ENCODE measurements around the gene RAPGEF4.

RAPGEF4 gene

DNA sequence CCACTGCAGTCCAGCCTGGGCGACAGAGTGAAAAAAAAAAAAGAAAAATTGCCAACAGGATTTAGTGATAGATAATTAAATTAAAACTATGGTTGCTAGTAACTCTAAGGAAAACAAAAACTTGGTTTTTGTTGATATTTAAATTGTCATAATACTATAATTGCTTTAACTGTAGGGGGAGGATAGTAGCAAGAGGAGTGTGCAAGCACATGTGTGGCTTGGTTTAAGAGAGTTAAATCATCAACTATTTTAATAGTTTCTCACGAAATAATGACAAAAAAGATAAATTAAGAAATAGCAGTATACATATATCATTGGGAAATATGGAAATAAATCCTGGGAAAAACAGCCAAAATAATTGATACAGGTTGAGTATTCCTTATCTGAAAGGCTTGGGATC lies 27.4 kb upstream of the RAPGEF4 start:
- Histone ChIP-seq H3K36me3 (ENCODE audit: insufficient read depth, low read length) (no peaks in the 10 kb centered on the region), H3K27ac (ENCODE audit: low read length) (no peak overlapping the region), H3K9me3 (ENCODE audit: insufficient read depth, low read length, severe bottlenecking) (peaks cover 3% of the 10 kb centered on the region), H3K79me2 (ENCODE audit: insufficient read depth, low read length) (no peaks in the 10 kb centered on the region), H3K4me1 (ENCODE audit: insufficient read depth, low read length) (no peaks in the 10 kb centered on the region), H2AFZ (ENCODE audit: low read depth, low read length) (no peak overlapping the region), H3K4me2 (ENCODE audit: insufficient read depth, low read length) (no peak overlapping the region), H3K4me3 (ENCODE audit: low read depth in 1 of 2, low read length in 2 of 2) (no peak overlapping the region), H3K27me3 (ENCODE audit: insufficient read depth, low read length, poor library complexity) (no peaks in the 10 kb centered on the region), H4K20me1 (ENCODE audit: insufficient read depth, low read length) (no peaks in the 10 kb centered on the region; the same call in 1 of the 2 replicates), H3K9ac (ENCODE audit: low read depth, low read length) (no peak overlapping the region)
- DNase-seq (no peak), ATAC-seq (ENCODE audit: insufficient read depth, low read depth) (no peak)
- TF ChIP-seq, protein P1, sequence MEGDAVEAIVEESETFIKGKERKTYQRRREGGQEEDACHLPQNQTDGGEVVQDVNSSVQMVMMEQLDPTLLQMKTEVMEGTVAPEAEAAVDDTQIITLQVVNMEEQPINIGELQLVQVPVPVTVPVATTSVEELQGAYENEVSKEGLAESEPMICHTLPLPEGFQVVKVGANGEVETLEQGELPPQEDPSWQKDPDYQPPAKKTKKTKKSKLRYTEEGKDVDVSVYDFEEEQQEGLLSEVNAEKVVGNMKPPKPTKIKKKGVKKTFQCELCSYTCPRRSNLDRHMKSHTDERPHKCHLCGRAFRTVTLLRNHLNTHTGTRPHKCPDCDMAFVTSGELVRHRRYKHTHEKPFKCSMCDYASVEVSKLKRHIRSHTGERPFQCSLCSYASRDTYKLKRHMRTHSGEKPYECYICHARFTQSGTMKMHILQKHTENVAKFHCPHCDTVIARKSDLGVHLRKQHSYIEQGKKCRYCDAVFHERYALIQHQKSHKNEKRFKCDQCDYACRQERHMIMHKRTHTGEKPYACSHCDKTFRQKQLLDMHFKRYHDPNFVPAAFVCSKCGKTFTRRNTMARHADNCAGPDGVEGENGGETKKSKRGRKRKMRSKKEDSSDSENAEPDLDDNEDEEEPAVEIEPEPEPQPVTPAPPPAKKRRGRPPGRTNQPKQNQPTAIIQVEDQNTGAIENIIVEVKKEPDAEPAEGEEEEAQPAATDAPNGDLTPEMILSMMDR (IDR thresholded peaks at IDR 0.05; ENCODE audit: borderline replicate concordance, extremely low read depth, low read length, poor library complexity, severe bottlenecking) = no peak
- TF ChIP-seq EZH2 (IDR thresholded peaks at IDR 0.05; ENCODE audit: borderline replicate concordance, low read depth, low read length, severe bottlenecking) = no peak

DNA sequence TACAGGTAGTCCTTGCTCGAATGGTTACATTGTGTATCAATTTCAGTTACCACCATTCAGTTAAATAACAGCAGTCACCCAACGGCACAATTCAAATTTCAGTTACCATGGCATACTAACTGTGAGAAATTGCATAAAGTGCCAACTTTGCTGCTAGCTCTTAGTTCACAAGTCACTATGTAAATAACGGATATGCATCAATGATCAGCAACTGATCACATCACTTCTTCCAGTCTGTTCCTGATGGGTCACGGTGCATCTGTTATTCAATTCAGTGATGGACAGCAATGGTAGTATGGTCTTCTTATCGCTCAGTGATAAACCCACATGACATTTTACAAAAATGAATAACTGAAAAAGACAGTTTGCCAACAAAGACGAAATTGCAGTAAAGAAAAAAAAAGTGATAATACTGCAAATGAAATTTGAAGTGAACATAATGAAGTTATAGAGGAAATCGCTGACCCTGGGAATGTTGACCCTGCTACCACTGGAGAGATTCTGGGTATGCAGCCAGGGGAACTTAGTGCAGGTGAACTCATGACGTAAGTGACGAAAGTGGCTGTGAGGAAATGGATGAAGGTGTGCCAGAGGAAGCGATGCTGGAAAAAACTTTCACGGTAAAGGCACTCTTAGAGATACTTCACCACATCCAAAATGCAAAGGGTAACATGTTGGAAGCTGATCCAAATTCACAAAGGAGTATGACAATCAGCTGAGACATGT lies 25.9 kb upstream of the RAPGEF4 start:
- peaks cover 3% of the 10 kb centered on the region for H3K9me3 ChIP-seq (ENCODE audit: insufficient read depth, low read length, severe bottlenecking)
- no peak overlapping the region for H3K27ac ChIP-seq (ENCODE audit: low read length)
- H3K4me2 ChIP-seq (ENCODE audit: insufficient read depth, low read length) = no peak overlapping the region
- H2AFZ ChIP-seq (ENCODE audit: low read depth, low read length) = no peak overlapping the region
- H3K4me1 ChIP-seq (ENCODE audit: insufficient read depth, low read length) = no peaks in the 10 kb centered on the region
- H4K20me1 ChIP-seq (ENCODE audit: insufficient read depth, low read length) = no peaks in the 10 kb centered on the region; the same call in 1 of the 2 replicates
- H3K4me3 ChIP-seq (ENCODE audit: low read depth in 1 of 2, low read length in 2 of 2) = no peak overlapping the region
- H3K27me3 ChIP-seq (ENCODE audit: insufficient read depth, low read length, poor library complexity) = no peaks in the 10 kb centered on the region
- TF ChIP-seq EZH2 (IDR thresholded peaks at IDR 0.05; ENCODE audit: borderline replicate concordance, low read depth, low read length, severe bottlenecking) = no peak
- TF ChIP-seq, protein P1 (IDR thresholded peaks at IDR 0.05; ENCODE audit: borderline replicate concordance, extremely low read depth, low read length, poor library complexity, severe bottlenecking) = no peak
- H3K79me2 ChIP-seq (ENCODE audit: insufficient read depth, low read length) = no peaks in the 10 kb centered on the region
- DNase-seq = no peak
- H3K9ac ChIP-seq (ENCODE audit: low read depth, low read length) = no peak overlapping the region
- no peaks in the 10 kb centered on the region for H3K36me3 ChIP-seq (ENCODE audit: insufficient read depth, low read length)
- no peak for ATAC-seq (ENCODE audit: insufficient read depth, low read depth)

DNA sequence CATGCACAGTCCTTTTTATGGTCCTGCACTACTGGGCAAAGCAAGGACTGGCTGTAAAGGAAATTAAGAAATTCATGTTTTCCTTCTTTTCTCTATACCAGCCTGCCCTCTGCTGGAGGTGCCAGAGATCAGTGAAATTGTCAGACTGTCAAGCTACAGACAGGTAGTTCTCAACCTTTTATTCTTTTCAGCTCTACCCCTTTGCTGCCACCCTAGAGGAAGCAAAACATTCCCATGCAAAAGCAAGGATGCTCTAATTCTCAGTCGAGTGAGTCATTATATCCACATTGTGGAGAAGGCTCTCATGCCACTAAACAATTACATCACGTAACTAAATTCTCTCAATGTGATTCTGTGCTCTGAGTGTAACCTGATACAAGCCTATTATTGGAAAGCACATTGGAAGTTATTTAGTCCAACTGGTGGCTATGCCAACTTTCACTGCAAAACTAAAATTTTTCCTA lies 25.0 kb upstream of the RAPGEF4 start:
- peaks cover 3% of the 10 kb centered on the region for H3K9me3 ChIP-seq (ENCODE audit: insufficient read depth, low read length, severe bottlenecking)
- no peak overlapping the region for H3K27ac ChIP-seq (ENCODE audit: low read length)
- no peak overlapping the region for H3K9ac ChIP-seq (ENCODE audit: low read depth, low read length)
- no peaks in the 10 kb centered on the region for H3K4me1 ChIP-seq (ENCODE audit: insufficient read depth, low read length)
- H3K4me3 ChIP-seq (ENCODE audit: low read depth in 1 of 2, low read length in 2 of 2) = no peak overlapping the region
- H3K79me2 ChIP-seq (ENCODE audit: insufficient read depth, low read length) = no peaks in the 10 kb centered on the region
- no peaks in the 10 kb centered on the region; the same call in 1 of the 2 replicates for H4K20me1 ChIP-seq (ENCODE audit: insufficient read depth, low read length)
- H3K4me2 ChIP-seq (ENCODE audit: insufficient read depth, low read length) = no peak overlapping the region
- H2AFZ ChIP-seq (ENCODE audit: low read depth, low read length) = no peak overlapping the region
- H3K36me3 ChIP-seq (ENCODE audit: insufficient read depth, low read length) = no peaks in the 10 kb centered on the region
- ATAC-seq (ENCODE audit: insufficient read depth, low read depth) = peak; percentile 55; the same call in 1 of the 3 replicates
- peak; percentile 28 for DNase-seq
- no peak for TF ChIP-seq EZH2 (IDR thresholded peaks at IDR 0.05; ENCODE audit: borderline replicate concordance, low read depth, low read length, severe bottlenecking)
- TF ChIP-seq, protein P1 (IDR thresholded peaks at IDR 0.05; ENCODE audit: borderline replicate concordance, extremely low read depth, low read length, poor library complexity, severe bottlenecking) = peak; percentile 80
- no peaks in the 10 kb centered on the region for H3K27me3 ChIP-seq (ENCODE audit: insufficient read depth, low read length, poor library complexity)

All from DND-41 (cell line).